HEK293 (cell line): Measurements from ENCODE around the gene DOCK3.
"Not testable (repeated sequence)": the region's sequence is repeated elsewhere in the genome, so short reads cannot be mapped to it uniquely, and the experiment has no call there.

ENCODE experiments used
- YY1 ChIP-seq: fragments of 450-650 bp; formaldehyde crosslinking; IDR thresholded peaks from 2 replicates; pipeline ENCODE4 v1.5.1; 2018; ENCODE audit warnings: missing biosample characterization, missing genetic modification characterization
- ZNF211 ChIP-seq: fragments of 450-650 bp; formaldehyde crosslinking; IDR thresholded peaks from 2 replicates; pipeline ENCODE4 v1.5.1; 2016; ENCODE audit warnings: low read depth, missing biosample characterization, missing genetic modification characterization
- ZNF266 ChIP-seq: fragments of 450-650 bp; formaldehyde crosslinking; IDR thresholded peaks from 2 replicates; pipeline ENCODE4 v1.5.1; 2016; ENCODE audit warnings: missing biosample characterization, missing genetic modification characterization, low read depth
- ZNF423 ChIP-seq: fragments of 450-650 bp; formaldehyde crosslinking; IDR thresholded peaks from 2 replicates; pipeline ENCODE4 v1.5.1; 2016; ENCODE audit warnings: missing biosample characterization, missing genetic modification characterization
- ZNF529 ChIP-seq: fragments of 450-650 bp; formaldehyde crosslinking; IDR thresholded peaks from 2 replicates; pipeline ENCODE4 v1.5.1; 2017; ENCODE audit warnings: missing genetic modification characterization, missing biosample characterization; ENCODE audit not compliant: insufficient replicate concordance
- ZNF701 ChIP-seq: fragments of 450-650 bp; formaldehyde crosslinking; IDR thresholded peaks from 2 replicates; pipeline ENCODE4 v1.5.1; 2016; ENCODE audit warnings: missing biosample characterization, missing genetic modification characterization
- ZNF76 ChIP-seq: fragments of 450-650 bp; formaldehyde crosslinking; IDR thresholded peaks from 2 replicates; pipeline ENCODE4; 2016; ENCODE audit warnings: low read depth, missing biosample characterization, missing genetic modification characterization, borderline replicate concordance
- ZSCAN5A ChIP-seq: fragments of 450-650 bp; formaldehyde crosslinking; IDR thresholded peaks from 2 replicates; pipeline ENCODE4 v1.5.1; 2016; ENCODE audit warnings: missing biosample characterization, missing genetic modification characterization
- TF ChIP-seq, protein P1 (sequence below): fragments of 450-650 bp; formaldehyde crosslinking; IDR thresholded peaks from 2 replicates; pipeline ENCODE4 v1.5.1; 2016; ENCODE audit warnings: missing biosample characterization, missing genetic modification characterization
- TF ChIP-seq, protein P2 (sequence below): fragments of 450-650 bp; formaldehyde crosslinking; IDR thresholded peaks from 2 replicates; pipeline ENCODE4 v1.5.1; 2016; ENCODE audit warnings: missing biosample characterization, missing genetic modification characterization

DNA sequence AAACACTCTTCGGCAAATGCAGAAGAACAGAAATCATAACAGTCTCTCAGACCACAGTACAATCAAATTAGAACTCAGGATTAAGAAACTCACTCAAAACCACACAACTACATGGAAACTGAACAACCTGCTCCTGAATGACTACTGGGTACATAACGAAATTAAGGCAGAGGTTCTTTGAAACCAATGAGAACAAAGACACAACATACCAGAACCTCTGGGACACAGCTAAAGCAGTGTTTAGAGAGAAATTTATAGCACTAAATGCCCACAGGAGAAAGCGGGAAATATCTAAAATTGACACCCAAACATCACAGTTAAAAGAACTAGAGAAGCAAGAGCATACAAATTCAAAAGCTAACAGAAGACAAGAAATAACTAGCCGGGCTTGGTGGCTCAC is 589.4 kb downstream of the DOCK3 start:
- not testable (repeated sequence) for TF ChIP-seq ZNF211; ZNF529 (tag by site-specific recombination); ZSCAN5A (tag by site-specific recombination); ZNF701; YY1 (tag by site-specific recombination); ZNF423 (tag by site-specific recombination); ZNF76 (tag by site-specific recombination); ZNF266 (tag by site-specific recombination)
- TF ChIP-seq, protein P1, sequence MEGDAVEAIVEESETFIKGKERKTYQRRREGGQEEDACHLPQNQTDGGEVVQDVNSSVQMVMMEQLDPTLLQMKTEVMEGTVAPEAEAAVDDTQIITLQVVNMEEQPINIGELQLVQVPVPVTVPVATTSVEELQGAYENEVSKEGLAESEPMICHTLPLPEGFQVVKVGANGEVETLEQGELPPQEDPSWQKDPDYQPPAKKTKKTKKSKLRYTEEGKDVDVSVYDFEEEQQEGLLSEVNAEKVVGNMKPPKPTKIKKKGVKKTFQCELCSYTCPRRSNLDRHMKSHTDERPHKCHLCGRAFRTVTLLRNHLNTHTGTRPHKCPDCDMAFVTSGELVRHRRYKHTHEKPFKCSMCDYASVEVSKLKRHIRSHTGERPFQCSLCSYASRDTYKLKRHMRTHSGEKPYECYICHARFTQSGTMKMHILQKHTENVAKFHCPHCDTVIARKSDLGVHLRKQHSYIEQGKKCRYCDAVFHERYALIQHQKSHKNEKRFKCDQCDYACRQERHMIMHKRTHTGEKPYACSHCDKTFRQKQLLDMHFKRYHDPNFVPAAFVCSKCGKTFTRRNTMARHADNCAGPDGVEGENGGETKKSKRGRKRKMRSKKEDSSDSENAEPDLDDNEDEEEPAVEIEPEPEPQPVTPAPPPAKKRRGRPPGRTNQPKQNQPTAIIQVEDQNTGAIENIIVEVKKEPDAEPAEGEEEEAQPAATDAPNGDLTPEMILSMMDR (tag by site-specific recombination), result not testable (repeated sequence)
- TF ChIP-seq, protein P2, sequence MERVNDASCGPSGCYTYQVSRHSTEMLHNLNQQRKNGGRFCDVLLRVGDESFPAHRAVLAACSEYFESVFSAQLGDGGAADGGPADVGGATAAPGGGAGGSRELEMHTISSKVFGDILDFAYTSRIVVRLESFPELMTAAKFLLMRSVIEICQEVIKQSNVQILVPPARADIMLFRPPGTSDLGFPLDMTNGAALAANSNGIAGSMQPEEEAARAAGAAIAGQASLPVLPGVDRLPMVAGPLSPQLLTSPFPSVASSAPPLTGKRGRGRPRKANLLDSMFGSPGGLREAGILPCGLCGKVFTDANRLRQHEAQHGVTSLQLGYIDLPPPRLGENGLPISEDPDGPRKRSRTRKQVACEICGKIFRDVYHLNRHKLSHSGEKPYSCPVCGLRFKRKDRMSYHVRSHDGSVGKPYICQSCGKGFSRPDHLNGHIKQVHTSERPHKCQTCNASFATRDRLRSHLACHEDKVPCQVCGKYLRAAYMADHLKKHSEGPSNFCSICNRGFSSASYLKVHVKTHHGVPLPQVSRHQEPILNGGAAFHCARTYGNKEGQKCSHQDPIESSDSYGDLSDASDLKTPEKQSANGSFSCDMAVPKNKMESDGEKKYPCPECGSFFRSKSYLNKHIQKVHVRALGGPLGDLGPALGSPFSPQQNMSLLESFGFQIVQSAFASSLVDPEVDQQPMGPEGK, result not testable (repeated sequence)
